Measurements from ENCODE around the gene KAZN.

The KAZN gene

GRCh38 chr1:14775434-14775833 is 176.9 kb downstream of the KAZN start:
- FAIRE-seq, result no peak
- no peak for DNase-seq (ENCODE audit: insufficient read length, low spot score)
- TF ChIP-seq CTCF (IDR thresholded peaks at IDR 0.05; ENCODE audit: insufficient read depth, missing control alignments), result no peak

- no peak for DNase-seq (ENCODE audit: insufficient read length, low spot score)
- TF ChIP-seq CTCF (IDR thresholded peaks at IDR 0.05; ENCODE audit: insufficient read depth, missing control alignments), result no peak
- FAIRE-seq, result no peak
Measured at GRCh38 chr1:14777516-14778506, 179.3 kb downstream of the KAZN start.

GRCh38 chr1:14778541-14778897 is 180.0 kb downstream of the KAZN start:
- TF ChIP-seq CTCF (IDR thresholded peaks at IDR 0.05; ENCODE audit: insufficient read depth, missing control alignments), result no peak
- DNase-seq (ENCODE audit: insufficient read length, low spot score), result no peak
- no peak for FAIRE-seq

- TF ChIP-seq CTCF (IDR thresholded peaks at IDR 0.05; ENCODE audit: insufficient read depth, missing control alignments), result peak; percentile 55
- FAIRE-seq (no peak), DNase-seq (ENCODE audit: insufficient read length, low spot score) (no peak)
Measured at GRCh38 chr1:14778898-14779865, 180.7 kb downstream of the KAZN start.

- FAIRE-seq (no peak), DNase-seq (ENCODE audit: insufficient read length, low spot score) (no peak)
- no peak for TF ChIP-seq CTCF (IDR thresholded peaks at IDR 0.05; ENCODE audit: insufficient read depth, missing control alignments)
Measured at GRCh38 chr1:14780271-14780670, 181.8 kb downstream of the KAZN start.

- DNase-seq (ENCODE audit: insufficient read length, low spot score) (no peak), FAIRE-seq (no peak)
- no peak for TF ChIP-seq CTCF (IDR thresholded peaks at IDR 0.05; ENCODE audit: insufficient read depth, missing control alignments)
Measured at GRCh38 chr1:14781811-14782210, 183.3 kb downstream of the KAZN start.
